ENCODE results near the gene CAST.

Gene CAST

DNA sequence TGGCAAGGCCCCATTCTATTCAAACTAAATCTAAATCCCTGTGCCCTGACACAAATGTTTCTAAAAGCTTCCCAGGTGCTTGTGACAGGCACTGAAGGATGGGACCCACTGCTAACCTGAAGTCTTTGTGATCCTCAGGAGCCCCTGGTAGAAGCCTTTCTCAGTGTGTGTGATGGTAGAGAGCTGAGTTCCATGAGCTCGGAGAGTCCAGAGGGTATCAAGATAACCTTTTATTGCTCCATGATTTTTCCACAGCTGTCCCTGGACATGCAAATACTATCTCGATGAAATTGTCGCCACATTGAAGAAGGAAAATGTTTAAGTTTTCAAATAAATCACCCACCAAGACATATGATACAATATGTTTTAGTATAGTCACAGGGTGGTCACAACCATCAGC, 7.7 kb downstream of the CAST start:
- TF ChIP-seq ZNF274 (IDR thresholded peaks at IDR 0.05; ENCODE audit: low read depth, low read length) = no peak

DNA sequence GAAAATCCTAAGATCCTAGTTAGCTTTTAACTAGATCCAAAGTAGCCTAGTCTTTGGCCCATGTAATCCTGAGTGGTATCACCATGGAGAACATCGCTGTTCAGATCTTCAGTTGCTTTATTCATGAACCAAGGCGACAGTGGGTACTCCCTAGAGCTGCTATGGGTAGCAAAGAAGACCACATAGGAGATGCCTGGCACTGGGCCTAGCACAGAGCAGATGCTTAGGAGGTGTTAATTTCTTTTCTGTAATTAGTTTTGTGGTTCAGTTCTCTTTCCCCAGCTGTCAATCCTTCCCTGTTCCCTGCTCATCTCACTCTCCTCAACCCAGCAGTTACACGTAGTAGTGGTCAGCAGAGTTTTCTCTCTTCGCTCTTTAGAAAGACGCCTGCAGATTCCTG, 9.3 kb downstream of the CAST start:
- no peak for TF ChIP-seq ZNF274 (IDR thresholded peaks at IDR 0.05; ENCODE audit: low read depth, low read length)

More for the DNA sequence above, 7.7 kb downstream of the CAST start:
- H3K4me3 ChIP-seq (ENCODE audit: low read length) = no peak overlapping the region

DNA sequence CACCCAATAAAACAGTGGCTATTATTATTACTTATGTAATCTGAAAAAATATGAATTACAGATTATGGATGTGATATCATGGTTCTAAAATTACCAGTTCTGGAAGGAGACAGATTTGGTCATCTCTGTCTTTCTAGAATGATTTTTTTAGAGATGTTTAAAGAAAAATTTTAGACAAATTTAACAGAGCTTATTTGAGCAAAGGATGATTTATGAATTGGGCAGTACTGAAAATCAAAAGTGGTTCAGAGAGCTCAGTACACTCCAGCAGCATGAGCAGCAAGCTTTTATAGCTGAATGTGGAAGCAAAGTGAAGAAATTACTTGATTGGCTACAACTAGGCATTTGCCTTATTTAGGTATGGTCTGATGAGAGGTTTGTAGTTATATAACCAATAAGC, 11.0 kb downstream of the CAST start:
- TF ChIP-seq ZNF274 (IDR thresholded peaks at IDR 0.05; ENCODE audit: low read depth, low read length) = no peak

More for the DNA sequence above, 9.3 kb downstream of the CAST start:
- no peak overlapping the region for H3K4me3 ChIP-seq (ENCODE audit: low read length)

DNA sequence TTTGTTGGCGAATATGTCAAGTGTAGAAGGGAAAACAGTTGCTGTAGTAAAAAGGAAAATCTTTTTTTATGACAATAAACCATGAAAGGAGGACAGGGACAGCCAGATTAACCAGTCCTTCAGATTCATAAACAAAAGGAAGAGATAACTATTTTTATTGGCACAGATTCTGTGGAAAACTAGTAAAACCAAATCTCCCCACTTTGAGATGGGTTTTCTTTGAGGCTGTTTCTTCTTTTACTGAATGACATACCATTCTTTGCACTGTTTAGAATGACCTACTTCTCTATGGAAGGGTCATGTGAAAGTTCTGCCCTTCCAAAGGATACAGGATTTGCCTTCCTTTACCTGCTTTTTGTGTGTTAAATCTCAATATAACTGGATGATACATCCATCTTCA, 13.7 kb downstream of the CAST start:
- H3K4me3 ChIP-seq (ENCODE audit: low read length) = no peak overlapping the region
- no peak for TF ChIP-seq ZNF274 (IDR thresholded peaks at IDR 0.05; ENCODE audit: low read depth, low read length)

More for the DNA sequence above, 11.0 kb downstream of the CAST start:
- H3K4me3 ChIP-seq (ENCODE audit: low read length) = no peak overlapping the region

DNA sequence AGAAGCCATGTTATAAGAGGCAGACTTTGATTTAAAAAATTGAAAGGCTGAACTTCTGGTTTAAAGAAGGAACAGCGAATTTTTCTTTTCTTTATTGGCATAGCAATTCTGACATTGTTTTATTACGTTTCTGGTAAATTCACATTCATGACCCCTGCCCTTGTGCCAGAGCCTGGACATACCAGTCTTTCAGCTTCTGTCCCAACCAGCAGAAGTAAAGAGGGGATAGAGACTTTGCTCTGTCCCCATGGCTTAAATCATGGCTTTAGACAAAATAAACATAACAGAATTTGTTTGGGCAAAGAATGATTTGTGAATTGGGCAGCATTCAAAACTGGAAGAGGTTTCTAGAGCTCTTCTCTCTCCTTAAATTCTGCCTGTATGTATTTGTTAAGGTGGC, 15.3 kb downstream of the CAST start:
- TF ChIP-seq ZNF274 (IDR thresholded peaks at IDR 0.05; ENCODE audit: low read depth, low read length) = no peak
- H3K4me3 ChIP-seq (ENCODE audit: low read length) = no peak overlapping the region

DNA sequence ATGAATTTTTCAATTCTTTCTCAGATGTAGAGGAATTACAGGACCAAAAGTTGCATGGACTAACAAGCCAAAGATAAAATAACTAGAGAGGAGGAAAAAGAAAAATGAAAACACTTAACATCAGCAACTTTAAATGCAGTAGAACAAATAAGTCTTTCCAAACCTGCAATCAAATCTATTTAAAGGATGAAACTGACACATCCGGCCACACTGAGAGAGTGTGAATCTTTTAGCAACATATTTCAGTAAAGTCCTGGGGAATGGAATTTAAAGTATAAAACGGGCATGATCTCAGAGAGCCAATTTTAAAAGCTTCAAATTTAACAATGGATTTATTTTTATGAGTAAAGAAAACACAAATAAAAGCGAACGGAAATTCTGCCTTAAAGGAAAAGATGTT, 17.1 kb downstream of the CAST start:
- TF ChIP-seq ZNF274 (IDR thresholded peaks at IDR 0.05; ENCODE audit: low read depth, low read length) = no peak
- H3K4me3 ChIP-seq (ENCODE audit: low read length) = no peak overlapping the region

DNA sequence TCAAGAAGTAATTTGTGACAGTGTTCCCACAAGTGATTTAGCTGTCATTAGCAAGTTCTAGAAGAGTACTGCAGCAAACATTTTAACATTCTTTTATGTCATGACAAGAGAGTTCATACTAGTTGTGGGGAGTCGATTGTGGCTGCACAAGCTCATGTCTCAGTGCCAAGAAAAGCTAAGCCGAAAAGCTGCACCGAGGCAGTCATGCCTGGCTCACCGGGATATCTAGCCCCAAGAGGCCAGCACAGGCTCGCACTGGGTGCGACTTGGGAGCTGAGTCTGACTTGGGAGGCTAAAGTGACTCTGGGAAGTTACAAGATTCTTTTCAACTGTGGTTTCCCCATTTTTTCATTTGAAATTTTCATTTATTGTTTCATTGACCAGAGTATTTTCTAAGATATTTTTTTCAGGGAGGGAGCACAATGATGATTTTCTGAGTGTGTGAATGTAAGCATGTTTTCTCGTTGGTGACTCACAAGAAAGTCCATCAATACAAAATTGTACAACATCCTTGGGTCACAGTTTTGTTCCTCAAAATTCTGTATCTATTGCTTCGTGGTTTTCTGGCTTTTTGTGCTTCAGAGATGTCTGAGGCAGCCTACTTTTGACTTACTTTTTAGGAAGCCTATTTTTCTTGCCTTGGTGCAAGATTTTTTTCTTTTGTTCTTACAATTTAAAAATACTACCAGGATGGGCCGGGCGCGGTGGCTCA, 18.7 kb downstream of the CAST start:
- no peak for TF ChIP-seq ZNF274 (IDR thresholded peaks at IDR 0.05; ENCODE audit: low read depth, low read length)

DNA sequence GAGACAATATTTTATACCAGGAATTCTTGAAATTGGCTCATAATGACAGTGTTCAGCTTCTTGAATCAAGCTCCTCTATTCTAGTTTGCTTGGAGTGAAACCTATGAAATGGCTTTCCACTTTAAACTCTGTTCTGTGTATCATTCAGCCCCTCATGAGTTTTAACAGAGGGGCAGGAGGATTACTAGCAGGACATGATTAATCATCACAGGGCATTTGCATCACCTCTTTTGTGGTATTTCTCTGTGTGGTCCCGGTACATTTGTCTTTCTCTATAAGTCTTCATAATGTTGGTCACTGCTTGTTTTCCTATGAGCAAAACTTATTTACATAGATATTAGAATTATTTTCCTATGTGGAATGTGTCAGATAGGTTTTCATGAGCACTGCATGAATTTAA, 21.2 kb downstream of the CAST start:
- no peak for TF ChIP-seq ZNF274 (IDR thresholded peaks at IDR 0.05; ENCODE audit: low read depth, low read length)
- H3K4me3 ChIP-seq (ENCODE audit: low read length) = no peak overlapping the region

More for the DNA sequence above, 18.7 kb downstream of the CAST start:
- no peak overlapping the region for H3K4me3 ChIP-seq (ENCODE audit: low read length)

DNA sequence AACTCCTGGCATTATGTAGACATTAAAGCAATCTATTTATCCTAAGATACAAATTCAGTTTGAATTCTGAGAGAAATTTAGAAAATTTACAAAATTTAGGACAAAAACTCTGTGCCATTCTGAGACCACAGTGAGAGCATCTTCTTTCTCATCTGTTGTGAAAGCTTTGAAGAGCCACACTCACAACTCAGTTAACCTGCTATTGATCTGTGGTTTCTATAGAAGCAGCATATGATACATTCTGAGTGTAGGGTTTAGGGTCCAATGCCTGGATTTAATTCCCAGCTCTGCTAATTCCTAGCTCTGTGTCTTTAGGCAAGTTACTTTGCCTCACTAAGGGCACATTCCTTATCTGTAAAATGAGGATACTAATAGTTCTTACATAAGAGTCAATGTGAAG, 21.6 kb downstream of the CAST start:
- TF ChIP-seq ZNF274 (IDR thresholded peaks at IDR 0.05; ENCODE audit: low read depth, low read length) = no peak

DNA sequence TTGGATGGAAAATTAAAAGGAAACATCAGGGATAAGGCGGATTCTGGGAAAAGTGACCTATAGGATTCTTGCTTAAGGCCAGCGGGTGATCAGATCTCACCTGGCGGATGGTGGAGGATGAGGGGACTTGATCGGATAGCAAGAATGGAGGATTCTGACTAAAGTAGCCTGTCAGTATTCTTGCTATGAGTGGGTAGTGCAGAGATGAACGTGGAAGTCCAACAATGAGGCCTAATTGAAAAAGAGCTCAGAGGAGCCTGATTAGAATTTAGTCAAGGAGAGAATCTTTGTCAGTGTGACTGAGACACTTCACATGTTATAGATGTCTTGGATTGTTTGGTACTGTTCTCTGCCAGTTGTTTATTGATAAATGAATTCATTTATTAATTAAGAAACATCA, 24.9 kb downstream of the CAST start:
- TF ChIP-seq ZNF274 (IDR thresholded peaks at IDR 0.05; ENCODE audit: low read depth, low read length) = no peak
- H3K4me3 ChIP-seq (ENCODE audit: low read length) = no peak overlapping the region

More for the DNA sequence above, 21.6 kb downstream of the CAST start:
- no peak overlapping the region for H3K4me3 ChIP-seq (ENCODE audit: low read length)

DNA sequence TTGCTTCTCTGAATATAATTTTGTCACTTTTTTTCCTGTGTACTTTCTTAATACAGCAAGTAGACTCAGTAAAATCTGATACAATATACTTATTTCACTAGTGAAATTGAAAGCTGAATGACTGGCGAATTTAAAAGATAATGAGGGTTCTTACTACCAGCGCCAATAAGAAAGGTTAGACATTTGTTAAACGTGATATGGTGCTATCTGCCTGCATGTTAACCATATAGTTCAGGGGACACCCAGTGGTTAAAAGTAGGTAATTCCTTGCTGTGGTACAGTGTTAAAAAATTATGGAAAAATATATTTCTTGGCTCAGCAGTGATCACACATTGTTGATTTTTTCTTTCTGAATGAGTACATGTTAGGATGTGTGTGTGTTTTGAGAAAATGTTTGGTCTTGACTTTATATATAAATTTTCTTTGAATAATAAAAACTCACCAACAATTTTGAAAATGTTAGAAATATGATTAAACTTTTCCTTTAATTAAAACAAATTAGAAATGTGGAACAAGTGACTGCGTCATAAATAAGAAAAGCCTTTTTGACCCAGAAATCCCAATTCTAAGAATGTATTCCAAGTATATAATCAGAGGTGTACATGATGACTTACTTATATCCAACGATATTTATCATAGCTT, 25.8 kb downstream of the CAST start:
- TF ChIP-seq ZNF274 (IDR thresholded peaks at IDR 0.05; ENCODE audit: low read depth, low read length) = no peak
- H3K4me3 ChIP-seq (ENCODE audit: low read length) = no peak overlapping the region

DNA sequence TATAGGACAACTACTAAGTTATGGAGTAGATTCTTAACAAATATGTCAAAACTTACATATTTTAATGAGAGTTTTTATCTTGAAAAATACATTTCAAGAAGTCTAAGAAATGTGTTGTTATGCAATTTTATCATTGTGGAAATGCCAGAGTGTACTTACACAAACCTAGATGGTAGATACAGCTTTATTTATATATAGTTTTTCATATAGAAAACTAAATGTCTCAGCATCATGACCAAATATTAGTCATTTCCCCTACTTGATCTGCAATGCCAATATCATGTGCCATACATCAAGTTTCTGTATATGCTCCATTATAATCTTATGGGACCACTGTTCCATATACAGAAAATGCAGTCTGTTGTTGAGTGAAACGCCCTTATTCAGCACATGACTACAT, 28.7 kb downstream of the CAST start:
- TF ChIP-seq ZNF274 (IDR thresholded peaks at IDR 0.05; ENCODE audit: low read depth, low read length) = no peak
- H3K4me3 ChIP-seq (ENCODE audit: low read length) = no peak overlapping the region

DNA sequence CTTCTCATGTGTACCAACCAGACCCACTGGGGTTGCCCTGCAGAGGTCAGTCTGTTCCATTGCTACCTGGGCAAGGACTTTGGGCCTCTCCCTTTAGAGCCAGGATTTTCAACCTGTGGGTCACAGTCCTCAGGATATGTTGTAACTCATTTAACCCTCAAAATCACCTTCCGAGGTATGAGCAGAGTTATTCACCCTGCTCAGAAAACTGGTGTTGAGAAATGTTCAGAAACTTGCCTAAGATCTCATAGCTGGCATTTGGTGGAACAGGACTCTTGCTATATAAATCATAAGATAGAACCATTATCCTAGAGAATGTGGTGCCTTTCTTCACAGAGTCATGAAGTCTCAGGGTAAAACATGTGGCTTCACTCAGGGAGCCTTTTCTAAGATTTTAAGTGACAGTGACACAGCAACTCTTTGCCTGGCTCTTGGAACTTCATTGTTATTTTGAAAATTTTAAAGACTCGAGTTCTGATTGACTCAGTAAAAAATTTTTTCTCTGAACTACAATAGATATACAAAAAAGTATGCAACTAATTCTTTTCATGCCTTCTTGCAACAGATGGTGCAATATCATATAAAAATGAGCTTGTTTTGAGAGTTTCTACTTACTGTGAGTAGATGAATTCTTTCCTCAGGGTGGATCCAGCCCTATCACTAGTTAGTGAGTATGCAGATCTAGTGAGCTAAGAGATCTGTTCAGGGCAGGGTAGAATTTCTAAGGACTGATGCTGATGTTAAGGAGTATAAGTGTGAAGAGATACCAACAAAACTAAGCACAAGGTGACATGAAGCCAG, 29.5 kb downstream of the CAST start:
- TF ChIP-seq ZNF274 (IDR thresholded peaks at IDR 0.05; ENCODE audit: low read depth, low read length) = no peak
- H3K4me3 ChIP-seq (ENCODE audit: low read length) = no peak overlapping the region

DNA sequence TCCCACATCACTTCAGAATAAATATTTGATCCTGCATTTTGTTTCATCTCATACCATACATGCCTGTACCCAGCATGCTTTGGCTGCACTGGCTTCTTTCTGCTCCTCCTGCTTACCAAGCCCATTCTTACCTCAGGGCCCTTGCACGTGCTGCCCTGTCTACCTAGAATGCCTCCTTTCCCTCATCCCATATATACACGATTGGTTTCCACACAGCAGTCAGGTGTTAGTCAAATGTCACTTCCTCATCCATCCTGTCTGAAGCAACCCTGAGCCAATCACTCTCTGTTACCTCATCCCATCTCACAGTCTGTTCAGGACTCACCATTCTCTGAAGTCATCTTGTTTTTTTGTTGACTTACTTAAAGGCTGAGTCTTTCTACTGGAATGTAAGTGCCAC, 30.3 kb downstream of the CAST start:
- H3K4me3 ChIP-seq (ENCODE audit: low read length) = no peak overlapping the region
- no peak for TF ChIP-seq ZNF274 (IDR thresholded peaks at IDR 0.05; ENCODE audit: low read depth, low read length)

Measured in GM08714 (cell line).